Transverse colon (tissue), 1 donor: ENCODE measurements around the gene PCDHAC1.

Experiments used
- EP300 ChIP-seq: sonication (generic); formaldehyde crosslinking; IDR thresholded peaks from one replicate; pipeline ENCODE4 v1.6.1; 2017; ENCODE audit warnings: antibody characterized with exemption, low read depth
- POLR2A ChIP-seq: fragments of 450-650 bp; IDR thresholded peaks from one replicate; pipeline ENCODE4 v1.6.1; 2016; ENCODE audit warnings: antibody characterized with exemption, mild to moderate bottlenecking, moderate library complexity

GRCh38 chr5:140978983-140979382 is 52.9 kb downstream of the PCDHAC1 start:
- TF ChIP-seq POLR2A (no peak), EP300 (no peak)
